ENCODE measurements around the gene TRPM1. TPM values are rescaled to one million over a fixed set of nuclear protein-coding genes. Genes with fewer than 3 reads are reported as not detected.
A peak's percentile ranks its signal among the peaks of the same experiment; 100 is the strongest.

The TRPM1 gene
- total RNA-seq = not detected in 2 replicates

GRCh38 chr15:31101262-31102038 lies at the start of gene TRPM1:
Gene TRPM1, minus strand, starts transcription at chr15:31101725. Its CDS starts 20,370 bp downstream, at chr15:31081355.
- no peak for DNase-seq (ENCODE audit: extremely low read depth, low read depth, low spot score)

DNA sequence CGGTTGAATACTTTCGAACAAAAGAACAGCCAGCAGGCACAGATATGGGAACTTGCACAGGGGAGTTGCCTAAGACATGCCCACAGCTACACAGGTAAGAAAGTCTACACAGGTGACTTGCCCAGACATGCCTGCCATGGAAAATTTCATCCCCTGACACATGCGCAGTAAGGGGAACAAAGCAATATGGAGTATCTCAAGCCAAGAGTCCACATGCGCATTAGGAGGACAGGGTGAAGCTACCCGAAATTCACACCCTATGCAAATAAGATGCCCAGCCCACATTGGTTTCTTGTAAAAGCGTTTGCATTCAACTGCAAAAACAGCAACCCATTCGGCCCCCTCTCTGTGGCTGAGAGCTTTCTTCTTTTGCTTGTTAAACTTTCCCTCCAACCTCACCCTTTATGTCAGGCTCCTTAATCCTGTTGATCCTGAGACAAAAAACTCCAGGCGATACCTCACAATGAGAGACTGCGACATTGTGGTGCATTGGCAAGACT lies 49.3 kb upstream of the TRPM1 start:
- DNase-seq (ENCODE audit: extremely low read depth, low read depth, low spot score) = no peak

- no peak for DNase-seq (ENCODE audit: extremely low read depth, low read depth, low spot score)
Observed at GRCh38 chr15:31149987-31150386, 48.5 kb upstream of the TRPM1 start.

- no peak for DNase-seq (ENCODE audit: extremely low read depth, low read depth, low spot score)
Observed at GRCh38 chr15:31149088-31149505, 47.6 kb upstream of the TRPM1 start.

GRCh38 chr15:31148297-31149087 lies 47.0 kb upstream of the TRPM1 start:
- DNase-seq (ENCODE audit: extremely low read depth, low read depth, low spot score) = no peak

- no peak for DNase-seq (ENCODE audit: extremely low read depth, low read depth, low spot score)
Observed at GRCh38 chr15:31147944-31148296, 46.4 kb upstream of the TRPM1 start.

DNA sequence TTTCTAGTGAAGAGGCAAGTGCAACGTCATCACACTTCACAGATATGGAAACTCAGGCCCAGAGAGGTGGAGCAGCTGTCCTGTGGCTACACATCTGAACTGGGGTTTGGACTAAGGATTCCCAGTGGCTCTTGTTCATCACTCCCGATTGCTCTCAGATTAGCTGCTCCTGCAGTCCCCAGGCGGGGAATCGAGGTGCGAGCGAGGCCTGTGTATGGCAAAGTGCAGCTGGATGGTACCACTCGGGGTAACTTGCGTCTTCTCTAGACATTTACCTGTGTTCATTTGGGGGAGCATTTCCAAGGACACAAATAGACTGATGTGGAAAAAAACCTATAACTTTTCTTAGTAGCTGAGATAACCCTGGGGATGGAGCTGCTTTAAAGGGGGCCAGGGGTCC lies 45.9 kb upstream of the TRPM1 start:
- no peak for DNase-seq (ENCODE audit: extremely low read depth, low read depth, low spot score)

GRCh38 chr15:31145271-31145911 lies 43.9 kb upstream of the TRPM1 start:
- no peak for DNase-seq (ENCODE audit: extremely low read depth, low read depth, low spot score)

DNA sequence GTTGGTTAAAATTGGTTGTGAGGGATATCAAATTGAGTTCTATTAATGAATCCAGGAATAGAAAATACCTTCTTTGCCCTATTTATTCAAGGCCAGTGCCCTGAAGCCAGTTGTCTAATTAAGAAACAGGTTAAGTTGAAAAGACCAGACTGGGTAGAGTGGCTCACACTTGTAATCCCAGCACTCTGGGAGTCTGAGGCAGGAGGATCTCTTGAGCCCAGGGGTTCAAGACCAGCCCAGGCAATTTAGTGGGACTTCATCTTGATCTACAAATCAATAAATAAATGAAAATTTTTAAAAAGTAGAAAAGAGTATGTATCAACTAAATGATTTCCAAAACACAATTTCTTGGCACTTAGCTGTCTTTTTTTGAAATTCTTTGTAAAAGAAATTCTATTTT lies 40.3 kb upstream of the TRPM1 start:
- no peak for DNase-seq (ENCODE audit: extremely low read depth, low read depth, low spot score)

- DNase-seq (ENCODE audit: extremely low read depth, low read depth, low spot score) = no peak
Observed at GRCh38 chr15:31136607-31137328, 35.2 kb upstream of the TRPM1 start.

DNA sequence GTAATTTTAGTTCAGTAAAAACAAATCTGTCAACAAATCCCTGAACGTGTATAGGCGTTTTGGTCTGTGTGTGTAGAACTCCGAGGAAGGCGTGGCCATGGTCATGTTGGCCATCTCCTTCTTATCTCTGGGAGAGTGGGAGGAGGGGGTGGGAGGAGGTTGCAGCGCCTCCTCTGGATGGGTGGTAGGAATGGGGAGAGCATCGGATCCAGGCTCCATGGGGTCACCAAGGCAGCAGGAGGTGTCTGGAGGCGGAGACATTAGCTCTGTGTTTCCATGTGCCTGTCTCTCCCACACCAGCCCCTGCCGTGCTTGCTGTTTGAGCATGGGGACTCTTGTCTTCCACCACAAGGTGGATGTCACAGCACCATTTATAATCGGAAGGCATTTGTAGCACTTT lies 34.5 kb upstream of the TRPM1 start:
- DNase-seq (ENCODE audit: extremely low read depth, low read depth, low spot score) = no peak

GRCh38 chr15:31135523-31135922 lies 34.0 kb upstream of the TRPM1 start:
- DNase-seq (ENCODE audit: extremely low read depth, low read depth, low spot score) = no peak

DNA sequence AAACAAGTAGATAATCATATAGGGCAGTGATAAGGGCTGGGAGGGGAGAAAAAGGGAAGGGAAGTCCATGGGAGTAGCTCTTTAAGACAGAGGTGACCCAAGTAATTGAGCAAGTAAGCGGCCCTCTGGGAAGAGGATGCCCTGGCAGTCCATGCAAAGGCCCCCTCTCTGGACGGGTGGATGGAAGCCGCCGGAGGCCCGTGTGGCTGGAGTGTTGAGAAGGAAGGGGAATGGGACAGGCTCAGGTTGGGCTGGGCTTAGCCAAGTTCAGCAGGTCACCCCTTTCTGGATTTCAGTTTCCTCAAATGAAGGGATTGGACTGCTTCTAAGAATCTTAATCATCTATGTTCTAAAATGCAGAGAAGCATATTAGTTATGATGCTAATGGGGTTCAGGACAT lies 32.4 kb upstream of the TRPM1 start:
- DNase-seq (ENCODE audit: extremely low read depth, low read depth, low spot score) = no peak

DNA sequence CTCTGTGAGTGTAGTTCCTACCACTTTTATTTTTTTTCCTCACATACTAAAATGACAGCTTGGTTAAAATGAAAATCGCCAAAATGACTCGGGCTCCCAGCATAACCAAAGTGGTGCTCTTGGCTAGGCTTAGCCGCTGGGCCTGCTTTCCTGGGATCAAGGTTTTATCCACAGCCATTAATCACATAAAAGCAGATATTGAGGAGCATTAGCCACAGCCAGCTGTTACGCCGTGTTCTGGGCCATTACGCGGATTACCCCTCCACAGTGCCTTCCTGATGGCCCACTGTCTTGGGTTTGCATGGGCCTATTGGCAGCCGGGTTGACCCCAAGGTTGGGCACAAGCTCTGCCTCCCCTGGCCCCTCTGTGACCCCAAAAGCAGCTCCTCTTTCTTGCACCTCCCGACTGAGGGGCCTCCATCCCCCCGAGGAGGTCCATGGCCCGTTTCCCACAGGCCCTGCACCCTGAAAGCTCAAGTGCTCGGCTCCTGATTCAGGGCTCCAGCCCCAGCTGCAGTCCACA lies 30.4 kb upstream of the TRPM1 start:
- no peak for DNase-seq (ENCODE audit: extremely low read depth, low read depth, low spot score)

- no peak for DNase-seq (ENCODE audit: extremely low read depth, low read depth, low spot score)
Observed at GRCh38 chr15:31130576-31131237, 29.2 kb upstream of the TRPM1 start.

DNA sequence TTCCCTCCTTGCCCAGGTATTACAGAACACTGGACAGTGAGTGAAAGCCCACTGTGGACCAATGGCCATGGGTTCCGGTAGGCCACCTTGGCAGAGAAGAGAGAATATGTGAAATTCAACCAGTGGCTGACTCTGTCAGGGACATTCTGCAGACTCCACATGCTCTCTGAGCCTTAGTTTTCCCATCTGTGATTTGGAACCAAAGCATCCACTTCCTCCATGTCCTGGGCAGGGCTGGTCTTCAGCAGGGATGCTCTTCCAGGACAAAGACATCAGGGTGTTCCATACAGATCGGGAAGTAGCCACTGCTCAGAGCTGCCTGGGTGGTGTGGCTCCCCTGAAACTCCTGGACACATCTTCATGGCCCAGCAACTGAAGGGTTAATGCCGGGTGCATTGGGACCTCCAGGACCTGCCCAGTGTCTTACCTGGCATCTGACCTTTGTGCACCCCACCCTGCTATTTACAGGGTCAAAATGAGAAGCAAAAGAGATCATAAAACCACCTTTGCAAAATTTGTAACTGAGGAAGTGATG lies 28.3 kb upstream of the TRPM1 start:
- no peak for DNase-seq (ENCODE audit: extremely low read depth, low read depth, low spot score)

DNA sequence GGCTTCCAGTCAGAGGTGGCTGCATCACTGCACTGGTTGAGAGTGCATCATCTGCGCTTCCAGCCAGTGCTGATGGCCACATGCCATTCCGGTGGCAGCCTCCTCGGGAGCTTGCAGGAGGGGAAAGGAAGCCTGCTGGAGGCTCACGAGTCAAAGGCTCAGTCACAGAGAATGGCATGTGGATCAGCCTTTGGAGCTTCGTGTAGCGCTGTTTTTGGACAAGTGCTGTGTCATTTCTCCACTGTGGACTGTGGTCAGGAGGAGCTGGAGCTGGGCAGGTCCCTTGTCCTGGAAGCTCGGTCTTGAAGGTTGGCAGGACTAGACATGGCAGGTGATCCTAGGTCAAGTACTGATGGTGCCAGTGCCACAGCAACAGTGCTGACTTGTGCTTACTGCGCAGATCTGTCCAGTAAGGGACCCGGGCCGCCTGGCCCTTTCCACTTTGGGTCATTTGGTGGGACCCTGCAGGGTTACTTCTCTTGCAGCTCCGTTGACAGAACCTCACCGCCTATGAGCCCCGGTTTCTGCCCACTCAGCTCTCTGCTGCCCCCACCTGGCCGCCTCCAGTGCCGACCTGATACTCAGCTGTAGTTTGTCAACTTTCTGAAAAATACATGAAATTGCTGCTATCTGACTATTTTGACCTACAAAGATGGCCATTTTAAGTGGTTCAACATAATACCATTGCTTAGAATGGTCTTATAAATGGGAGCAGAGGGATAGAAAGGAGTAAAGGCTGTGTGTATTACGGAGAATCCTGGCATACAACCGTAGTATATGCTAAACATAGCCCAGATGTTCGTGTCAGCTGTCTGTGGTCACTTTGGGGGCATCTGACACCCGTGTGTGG lies 27.6 kb upstream of the TRPM1 start:
- DNase-seq (ENCODE audit: extremely low read depth, low read depth, low spot score) = peak; percentile 16

- no peak for DNase-seq (ENCODE audit: extremely low read depth, low read depth, low spot score)
Observed at GRCh38 chr15:31128477-31128876, 27.0 kb upstream of the TRPM1 start.
